Liver (tissue), 3 donors: Measurements from ENCODE around the gene CHST3.

ENCODE experiments used
- ATF3 ChIP-seq: IDR thresholded peaks from 2 replicates; pipeline ENCODE4 v1.6.1; 2016; ENCODE audit warnings: antibody characterized with exemption
- CTCF ChIP-seq: fragments of 150-350 bp; IDR thresholded peaks from 2 replicates; pipeline ENCODE4 v1.5.1; 2017; ENCODE audit warnings: improper control_type of control experiment, low read depth, low read length; ENCODE audit not compliant: missing input control
- EGR1 ChIP-seq, 2 donors: IDR thresholded peaks; 2 replicates each; pipeline ENCODE4 v1.6.1; 2016 to 2018; ENCODE audit warnings: antibody characterized with exemption in 2 of 2, low read depth in 2 of 2
- GABPA ChIP-seq, 2 donors: IDR thresholded peaks in 1 of 2; conservative IDR thresholded peaks in 1 of 2; 2 replicates each; pipeline ENCODE4 v1.6.1; 2016; ENCODE audit warnings: antibody characterized with exemption in 2 of 2, mild to moderate bottlenecking in 1 of 2, moderate library complexity in 1 of 2
- JUND ChIP-seq, 2 donors: IDR thresholded peaks; 2 replicates each; pipeline ENCODE4 v1.6.1; 2016; ENCODE audit warnings: antibody characterized with exemption in 2 of 2
- NR2F2 ChIP-seq: IDR thresholded peaks from 2 replicates; pipeline ENCODE4 v1.6.1; 2016; ENCODE audit warnings: antibody characterized with exemption
- RAD21 ChIP-seq, 2 donors: IDR thresholded peaks; 2 replicates each; pipeline ENCODE4 v1.6.1; 2016; ENCODE audit warnings: antibody characterized with exemption in 2 of 2, mild to moderate bottlenecking in 2 of 2
- RXRA ChIP-seq, 2 donors: IDR thresholded peaks; 2 replicates each; pipeline ENCODE4 v1.6.1; 2017 to 2018; ENCODE audit warnings: antibody characterized with exemption in 2 of 2, mild to moderate bottlenecking in 1 of 2
- SP1 ChIP-seq: IDR thresholded peaks from 2 replicates; pipeline ENCODE4 v1.6.1; 2018; ENCODE audit warnings: antibody characterized with exemption, mild to moderate bottlenecking
- TAF1 ChIP-seq: conservative IDR thresholded peaks from 2 replicates; pipeline ENCODE4 v1.6.1; 2016; ENCODE audit warnings: antibody characterized with exemption, mild to moderate bottlenecking
- YY1 ChIP-seq: IDR thresholded peaks from 2 replicates; pipeline ENCODE4 v1.6.1; 2016; ENCODE audit warnings: antibody characterized with exemption, mild to moderate bottlenecking
- ZBTB33 ChIP-seq: IDR thresholded peaks from 2 replicates; pipeline ENCODE4 v1.6.1; 2016; ENCODE audit warnings: antibody characterized with exemption
- TF ChIP-seq, protein P1 (sequence below): IDR thresholded peaks from 2 replicates; pipeline ENCODE4 v1.6.1; 2016; ENCODE audit warnings: antibody characterized with exemption
- TF ChIP-seq, protein P2 (sequence below): IDR thresholded peaks from 2 replicates; pipeline ENCODE4 v1.6.1; 2016; ENCODE audit warnings: antibody characterized with exemption, mild to moderate bottlenecking
- donor health status: healthy.
- donor health status: healthy.

DNA sequence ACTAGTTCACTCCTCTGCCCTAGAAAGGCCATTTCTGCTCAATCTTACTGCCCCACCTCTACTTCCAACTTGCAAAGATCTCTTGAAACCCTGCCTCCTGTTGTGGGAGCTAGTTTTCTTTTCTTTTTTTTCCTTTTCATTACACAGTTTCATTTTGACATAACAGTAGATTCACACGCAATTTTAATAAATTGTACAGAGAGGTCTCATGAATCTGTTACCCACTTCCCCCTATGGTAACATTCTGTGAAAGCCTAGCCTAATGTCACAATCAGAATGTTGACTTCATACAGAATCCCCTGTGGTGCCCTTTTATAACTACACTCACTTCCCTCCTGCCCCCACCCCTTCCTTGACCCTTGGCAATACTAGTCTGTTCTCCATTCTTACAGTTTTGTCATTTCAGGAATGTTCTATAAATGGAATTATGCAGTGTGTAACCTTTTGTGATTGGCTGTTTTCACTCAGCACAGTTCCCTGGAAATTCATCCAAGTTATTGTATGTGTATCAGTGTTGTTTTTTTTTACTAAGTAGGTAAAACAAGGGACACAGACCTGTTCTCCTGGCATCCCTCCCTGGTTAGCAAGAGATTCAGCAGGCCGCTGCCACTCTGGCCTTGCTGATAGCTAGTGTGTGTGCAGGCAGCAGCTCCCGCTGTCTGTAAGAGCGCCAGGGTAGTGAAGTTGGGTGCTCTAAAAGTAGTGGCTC, 21.5 kb downstream of the CHST3 start:
- no peak for TF ChIP-seq CTCF
- no peak for TF ChIP-seq TAF1
- no peak for TF ChIP-seq YY1
- TF ChIP-seq, protein P1, sequence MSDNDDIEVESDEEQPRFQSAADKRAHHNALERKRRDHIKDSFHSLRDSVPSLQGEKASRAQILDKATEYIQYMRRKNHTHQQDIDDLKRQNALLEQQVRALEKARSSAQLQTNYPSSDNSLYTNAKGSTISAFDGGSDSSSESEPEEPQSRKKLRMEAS: no peak
- no peak for TF ChIP-seq ZBTB33
- TF ChIP-seq RAD21 (IDR thresholded peaks at IDR 0.05): no peak
- TF ChIP-seq SP1: peak; percentile 43
- no peak for TF ChIP-seq GABPA (IDR thresholded peaks at IDR 0.05 in 1 of 2, conservative IDR thresholded peaks at IDR 0.05 in 1 of 2)
- TF ChIP-seq EGR1 (IDR thresholded peaks at IDR 0.05; ENCODE audit: low read depth in 2 of 2): no peak
- no peak for TF ChIP-seq ATF3
- peak; percentile 28 to 34 for TF ChIP-seq RXRA (IDR thresholded peaks at IDR 0.05)
- TF ChIP-seq, protein P2, sequence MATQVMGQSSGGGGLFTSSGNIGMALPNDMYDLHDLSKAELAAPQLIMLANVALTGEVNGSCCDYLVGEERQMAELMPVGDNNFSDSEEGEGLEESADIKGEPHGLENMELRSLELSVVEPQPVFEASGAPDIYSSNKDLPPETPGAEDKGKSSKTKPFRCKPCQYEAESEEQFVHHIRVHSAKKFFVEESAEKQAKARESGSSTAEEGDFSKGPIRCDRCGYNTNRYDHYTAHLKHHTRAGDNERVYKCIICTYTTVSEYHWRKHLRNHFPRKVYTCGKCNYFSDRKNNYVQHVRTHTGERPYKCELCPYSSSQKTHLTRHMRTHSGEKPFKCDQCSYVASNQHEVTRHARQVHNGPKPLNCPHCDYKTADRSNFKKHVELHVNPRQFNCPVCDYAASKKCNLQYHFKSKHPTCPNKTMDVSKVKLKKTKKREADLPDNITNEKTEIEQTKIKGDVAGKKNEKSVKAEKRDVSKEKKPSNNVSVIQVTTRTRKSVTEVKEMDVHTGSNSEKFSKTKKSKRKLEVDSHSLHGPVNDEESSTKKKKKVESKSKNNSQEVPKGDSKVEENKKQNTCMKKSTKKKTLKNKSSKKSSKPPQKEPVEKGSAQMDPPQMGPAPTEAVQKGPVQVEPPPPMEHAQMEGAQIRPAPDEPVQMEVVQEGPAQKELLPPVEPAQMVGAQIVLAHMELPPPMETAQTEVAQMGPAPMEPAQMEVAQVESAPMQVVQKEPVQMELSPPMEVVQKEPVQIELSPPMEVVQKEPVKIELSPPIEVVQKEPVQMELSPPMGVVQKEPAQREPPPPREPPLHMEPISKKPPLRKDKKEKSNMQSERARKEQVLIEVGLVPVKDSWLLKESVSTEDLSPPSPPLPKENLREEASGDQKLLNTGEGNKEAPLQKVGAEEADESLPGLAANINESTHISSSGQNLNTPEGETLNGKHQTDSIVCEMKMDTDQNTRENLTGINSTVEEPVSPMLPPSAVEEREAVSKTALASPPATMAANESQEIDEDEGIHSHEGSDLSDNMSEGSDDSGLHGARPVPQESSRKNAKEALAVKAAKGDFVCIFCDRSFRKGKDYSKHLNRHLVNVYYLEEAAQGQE: no peak
- no peak for TF ChIP-seq JUND (IDR thresholded peaks at IDR 0.05)
- TF ChIP-seq NR2F2: peak; percentile 86
